GM12878 (cell line): ENCODE results near the gene KIF5C. TPM values are rescaled to one million over a fixed set of nuclear protein-coding genes. Genes with fewer than 3 reads are reported as not detected.

Experiments
- ATF2 ChIP-seq: IDR thresholded peaks from 2 replicates; pipeline ENCODE4 v1.6.1; 2012; ENCODE audit warnings: low read length, inconsistent platforms
- CBFB ChIP-seq: IDR thresholded peaks from 2 replicates; pipeline ENCODE4 v1.6.1; 2016; ENCODE audit warnings: antibody characterized with exemption, low read depth
- CHD4 ChIP-seq: fragments of 200-600 bp; sonication (generic); IDR thresholded peaks from 2 replicates; pipeline ENCODE4 v1.6.1; 2016; ENCODE audit warnings: mild to moderate bottlenecking
- IRF5 ChIP-seq: fragments of 450-650 bp; IDR thresholded peaks from 2 replicates; pipeline ENCODE4 v1.6.1; 2017; ENCODE audit warnings: borderline replicate concordance
- NFYB ChIP-seq: IDR thresholded peaks from 2 replicates; pipeline ENCODE4 v1.6.1; 2011; ENCODE audit warnings: low read depth, mild to moderate bottlenecking, low read length, improper control_type of control experiment, moderate library complexity; ENCODE audit not compliant: insufficient read depth
- TCF7 ChIP-seq: IDR thresholded peaks from 2 replicates; pipeline ENCODE4 v1.6.1; 2014; ENCODE audit warnings: antibody characterized with exemption, borderline replicate concordance
- polyA plus RNA-seq, 11 experiments: library from polyadenylated mRNA; depleted of rRNA in 4 of 11; unstranded in 6 of 11; stranded (reverse) in 5 of 11; fragments of >200 nt; fragmentation: Nextera tagmentation in 4 of 11; fragmentation: Illumina TruSeq in 1 of 11; extraction: Ambion mirVana in 4 of 11; extraction: Trizol in 1 of 11; gene quantifications; 1 replicate in 1 of 11; 2 replicates in 10 of 11; pipeline versions ENCODE4 v1.2.1 to v1.2.3, GENCODE V29; 2011 to 2016; ENCODE audit warnings: inconsistent platforms in 2 of 11, missing spikeins in 2 of 11, low read depth in 1 of 11
- total RNA-seq, 4 experiments: library from RNA; depleted of rRNA in 3 of 4; stranded (reverse); fragments of >200 nt in 3 of 4; fragmentation: Illumina TruSeq in 1 of 4; extraction: Trizol in 1 of 4; gene quantifications; 2 replicates each; pipeline versions ENCODE4 v1.2.1 to v1.2.3, GENCODE V29; 2013 to 2021
- TF ChIP-seq, protein P1 (sequence below): IDR thresholded peaks from 2 replicates; pipeline ENCODE4 v1.6.1; 2012; ENCODE audit warnings: improper control_type of control experiment, low read depth, low read length; ENCODE audit not compliant: insufficient replicate concordance

The KIF5C gene
- total and polyA plus RNA-seq, 10 of the 15 experiments (the other 5 are each of a cell fraction or from before 2014, with no cell fraction given): 0.08 to 0.49 (median 0.24) TPM

GRCh38 chr2:148969659-148970061 lies 94.6 kb downstream of the KIF5C start (continued):
- TF ChIP-seq CBFB (no peak), NFYB (no peak), CHD4 (no peak), ATF2 (no peak), IRF5 (no peak), TCF7 (no peak)
- TF ChIP-seq, protein P1, sequence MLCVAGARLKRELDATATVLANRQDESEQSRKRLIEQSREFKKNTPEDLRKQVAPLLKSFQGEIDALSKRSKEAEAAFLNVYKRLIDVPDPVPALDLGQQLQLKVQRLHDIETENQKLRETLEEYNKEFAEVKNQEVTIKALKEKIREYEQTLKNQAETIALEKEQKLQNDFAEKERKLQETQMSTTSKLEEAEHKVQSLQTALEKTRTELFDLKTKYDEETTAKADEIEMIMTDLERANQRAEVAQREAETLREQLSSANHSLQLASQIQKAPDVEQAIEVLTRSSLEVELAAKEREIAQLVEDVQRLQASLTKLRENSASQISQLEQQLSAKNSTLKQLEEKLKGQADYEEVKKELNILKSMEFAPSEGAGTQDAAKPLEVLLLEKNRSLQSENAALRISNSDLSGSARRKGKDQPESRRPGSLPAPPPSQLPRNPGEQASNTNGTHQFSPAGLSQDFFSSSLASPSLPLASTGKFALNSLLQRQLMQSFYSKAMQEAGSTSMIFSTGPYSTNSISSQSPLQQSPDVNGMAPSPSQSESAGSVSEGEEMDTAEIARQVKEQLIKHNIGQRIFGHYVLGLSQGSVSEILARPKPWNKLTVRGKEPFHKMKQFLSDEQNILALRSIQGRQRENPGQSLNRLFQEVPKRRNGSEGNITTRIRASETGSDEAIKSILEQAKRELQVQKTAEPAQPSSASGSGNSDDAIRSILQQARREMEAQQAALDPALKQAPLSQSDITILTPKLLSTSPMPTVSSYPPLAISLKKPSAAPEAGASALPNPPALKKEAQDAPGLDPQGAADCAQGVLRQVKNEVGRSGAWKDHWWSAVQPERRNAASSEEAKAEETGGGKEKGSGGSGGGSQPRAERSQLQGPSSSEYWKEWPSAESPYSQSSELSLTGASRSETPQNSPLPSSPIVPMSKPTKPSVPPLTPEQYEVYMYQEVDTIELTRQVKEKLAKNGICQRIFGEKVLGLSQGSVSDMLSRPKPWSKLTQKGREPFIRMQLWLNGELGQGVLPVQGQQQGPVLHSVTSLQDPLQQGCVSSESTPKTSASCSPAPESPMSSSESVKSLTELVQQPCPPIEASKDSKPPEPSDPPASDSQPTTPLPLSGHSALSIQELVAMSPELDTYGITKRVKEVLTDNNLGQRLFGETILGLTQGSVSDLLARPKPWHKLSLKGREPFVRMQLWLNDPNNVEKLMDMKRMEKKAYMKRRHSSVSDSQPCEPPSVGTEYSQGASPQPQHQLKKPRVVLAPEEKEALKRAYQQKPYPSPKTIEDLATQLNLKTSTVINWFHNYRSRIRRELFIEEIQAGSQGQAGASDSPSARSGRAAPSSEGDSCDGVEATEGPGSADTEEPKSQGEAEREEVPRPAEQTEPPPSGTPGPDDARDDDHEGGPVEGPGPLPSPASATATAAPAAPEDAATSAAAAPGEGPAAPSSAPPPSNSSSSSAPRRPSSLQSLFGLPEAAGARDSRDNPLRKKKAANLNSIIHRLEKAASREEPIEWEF: no peak
